ENCODE results near the gene NPHP3. TPM values are rescaled to one million over a fixed set of nuclear protein-coding genes. Genes with fewer than 3 reads are reported as not detected.

The NPHP3 gene
- total and polyA plus RNA-seq, 7 donors = 3.9 to 9.1 (median 6.9) TPM

DNA sequence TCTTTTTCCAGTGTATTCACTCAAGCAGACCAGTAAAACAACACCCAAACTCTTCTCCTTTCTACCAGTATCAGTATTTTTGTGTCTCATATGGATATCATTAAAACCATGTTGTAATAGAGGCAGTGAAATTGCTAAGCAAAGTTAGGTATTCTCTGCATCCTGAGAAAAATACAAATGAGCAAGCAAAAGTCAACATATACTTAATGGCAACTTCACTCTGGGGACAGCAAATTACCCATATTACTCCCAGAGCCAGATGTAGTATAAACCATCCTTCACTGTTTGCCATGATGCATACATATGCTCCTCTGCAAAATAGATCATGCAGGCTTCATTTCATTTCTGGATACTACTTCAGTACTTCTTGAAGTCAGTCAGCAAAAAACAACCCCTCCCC is 40.0 kb downstream of the NPHP3 start:
- no peak for TF ChIP-seq CTCF (IDR thresholded peaks at IDR 0.05)
- peaks cover 3 to 100% of the 10 kb centered on the region in 2 donors for H3K36me3 ChIP-seq (ENCODE audit: insufficient read depth in 1 of 2, low read depth in 1 of 2)
- H3K4me3 ChIP-seq = no peak overlapping the region
- ATAC-seq = no peak
- H3K27me3 ChIP-seq (ENCODE audit: insufficient read depth in 3 of 3, low read length in 2 of 3) = no peaks in the 10 kb centered on the region
- no peak for DNase-seq
- intact Hi-C loops (cut with DNase I) = no loop called here
- H3K27ac ChIP-seq = no peak overlapping the region
- H3K4me1 ChIP-seq = no peaks in the 10 kb centered on the region
- no peaks in the 10 kb centered on the region for H3K9me3 ChIP-seq

DNA sequence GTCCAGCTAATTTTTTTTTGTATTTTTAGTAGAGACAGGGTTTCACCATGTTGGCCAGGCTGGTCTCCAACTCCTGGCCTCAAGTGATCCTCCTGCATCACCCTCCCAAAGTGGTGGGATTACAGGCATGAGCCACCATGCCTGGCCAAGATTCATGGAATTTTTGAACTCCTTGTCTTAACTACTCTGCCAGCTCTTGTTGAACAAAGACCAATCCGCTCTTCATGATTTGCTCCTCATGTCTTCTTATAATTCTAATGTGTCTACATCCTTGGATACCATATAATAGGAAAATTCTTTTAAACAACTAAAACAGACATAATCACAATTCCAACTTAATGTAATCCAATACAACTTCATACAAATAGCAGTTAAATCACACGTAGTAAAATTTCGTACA is 40.8 kb downstream of the NPHP3 start:
- Histone ChIP-seq H3K36me3 (ENCODE audit: insufficient read depth in 1 of 2, low read depth in 1 of 2) (peaks cover 3 to 100% of the 10 kb centered on the region in 2 donors), H3K4me3 (no peak overlapping the region), H3K4me1 (no peaks in the 10 kb centered on the region), H3K27me3 (ENCODE audit: insufficient read depth in 3 of 3, low read length in 2 of 3) (no peaks in the 10 kb centered on the region), H3K27ac (no peak overlapping the region), H3K9me3 (no peaks in the 10 kb centered on the region)
- intact Hi-C loops (cut with DNase I) = no loop called here
- 95 to 96% (median 96%) methylated on average over 3 of the region's 3 CpGs for WGBS, 3 donors
- no peak for TF ChIP-seq CTCF (IDR thresholded peaks at IDR 0.05)
- DNase-seq (no peak), ATAC-seq (no peak)

GRCh38 chr3:132679911-132680310 is 42.3 kb downstream of the NPHP3 start:
- TF ChIP-seq CTCF (IDR thresholded peaks at IDR 0.05) = no peak
- Histone ChIP-seq H3K4me3 (no peak overlapping the region), H3K4me1 (no peaks in the 10 kb centered on the region), H3K27me3 (ENCODE audit: insufficient read depth in 3 of 3, low read length in 2 of 3) (no peaks in the 10 kb centered on the region), H3K27ac (no peak overlapping the region), H3K36me3 (ENCODE audit: insufficient read depth in 1 of 2, low read depth in 1 of 2) (peaks cover 0 to 100% of the 10 kb centered on the region in 2 donors), H3K9me3 (no peaks in the 10 kb centered on the region)
- 80 to 85% (median 83%) methylated on average over 5 of the region's 5 CpGs for WGBS, 3 donors
- intact Hi-C loops (cut with DNase I) = no loop called here
- ATAC-seq (no peak), DNase-seq (no peak)

- Histone ChIP-seq H3K9me3 (no peaks in the 10 kb centered on the region), H3K27me3 (ENCODE audit: insufficient read depth in 3 of 3, low read length in 2 of 3) (no peaks in the 10 kb centered on the region), H3K4me3 (no peak overlapping the region), H3K4me1 (no peaks in the 10 kb centered on the region), H3K27ac (no peak overlapping the region), H3K36me3 (ENCODE audit: insufficient read depth in 1 of 2, low read depth in 1 of 2) (peaks cover 0 to 100% of the 10 kb centered on the region in 2 donors)
- ATAC-seq (no peak), DNase-seq (no peak)
- TF ChIP-seq CTCF (IDR thresholded peaks at IDR 0.05) = no peak
- intact Hi-C loops (cut with DNase I) = no loop called here
Observed at GRCh38 chr3:132675408-132675807, 46.8 kb downstream of the NPHP3 start.

- Histone ChIP-seq H3K9me3 (no peaks in the 10 kb centered on the region), H3K4me1 (no peaks in the 10 kb centered on the region), H3K27me3 (ENCODE audit: insufficient read depth in 3 of 3, low read length in 2 of 3) (no peaks in the 10 kb centered on the region), H3K4me3 (no peak overlapping the region), H3K27ac (no peak overlapping the region), H3K36me3 (ENCODE audit: insufficient read depth in 1 of 2, low read depth in 1 of 2) (peaks cover 0 to 84% of the 10 kb centered on the region in 2 donors)
- intact Hi-C loops (cut with DNase I) = loop anchor here (5.0 to 10.0 kb wide), 3 partner anchors 33 to 48 kb away; no protein-coding TSS in a partner anchor
- no peak for TF ChIP-seq CTCF (IDR thresholded peaks at IDR 0.05)
- 93 to 94% (median 94%) methylated on average over 5 of the region's 5 CpGs for WGBS, 3 donors
- DNase-seq (no peak), ATAC-seq (no peak)
Observed at GRCh38 chr3:132669256-132669777, 52.9 kb downstream of the NPHP3 start.

All from psoas muscle (tissue), 8 donors.